ENCODE data around the gene DTWD1. TPM values are rescaled to one million over a fixed set of nuclear protein-coding genes. Genes with fewer than 3 reads are reported as not detected.
A peak's percentile ranks its signal among the peaks of the same experiment; 100 is the strongest.
"Not testable (repeated sequence)": the region's sequence is repeated elsewhere in the genome, so short reads cannot be mapped to it uniquely, and the experiment has no call there.

DTWD1 gene, protein sequence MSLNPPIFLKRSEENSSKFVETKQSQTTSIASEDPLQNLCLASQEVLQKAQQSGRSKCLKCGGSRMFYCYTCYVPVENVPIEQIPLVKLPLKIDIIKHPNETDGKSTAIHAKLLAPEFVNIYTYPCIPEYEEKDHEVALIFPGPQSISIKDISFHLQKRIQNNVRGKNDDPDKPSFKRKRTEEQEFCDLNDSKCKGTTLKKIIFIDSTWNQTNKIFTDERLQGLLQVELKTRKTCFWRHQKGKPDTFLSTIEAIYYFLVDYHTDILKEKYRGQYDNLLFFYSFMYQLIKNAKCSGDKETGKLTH
- total RNA-seq: 10 to 100 TPM; 16.6 to 21.1 TPM

DNA sequence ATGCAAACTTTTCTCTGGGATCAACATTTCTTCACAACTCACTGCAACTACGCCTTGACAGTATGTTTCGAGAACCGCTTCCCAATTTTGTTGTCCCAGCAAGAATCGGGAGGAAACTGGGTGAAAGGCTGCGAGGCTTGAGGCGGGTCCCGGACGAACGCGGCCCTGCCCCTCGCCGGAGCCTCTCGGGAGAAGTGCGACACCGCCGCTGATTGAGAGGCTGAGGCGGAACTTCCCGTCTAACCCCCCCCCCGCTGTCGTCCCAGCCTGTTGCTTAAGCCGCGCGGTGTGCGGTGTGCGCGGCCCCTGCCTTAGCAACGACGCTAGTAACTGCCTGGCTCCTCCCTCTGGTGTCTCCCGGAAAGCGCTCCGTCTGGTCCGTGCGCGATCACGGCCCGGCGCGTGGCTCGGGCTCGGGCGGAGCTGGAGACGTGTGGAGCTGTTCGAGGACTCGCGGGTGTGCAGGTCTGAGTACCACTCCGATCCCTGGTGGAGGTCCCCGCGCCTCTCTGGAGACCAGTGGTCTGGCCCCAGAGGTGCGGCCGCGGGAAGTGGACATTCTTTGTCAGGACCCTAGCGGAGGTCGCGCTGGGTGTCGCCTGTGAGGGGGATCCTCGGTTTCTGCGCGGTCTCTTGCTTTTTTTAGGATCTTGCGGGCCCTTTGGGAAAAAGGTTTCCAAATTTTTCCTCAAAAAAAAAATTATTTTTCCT, at the start of gene DTWD1, which contains the start of gene FAM227B:
TSS of gene DTWD1 (plus strand) at position 391 of the 711 bp plus-strand sequence. CDS start 4,120 bp downstream, outside the sequence.
TSS of gene FAM227B (minus strand) at position 161 of the 711 bp plus-strand sequence. CDS start 5,647 bp downstream, outside the sequence.
- Histone ChIP-seq H3K4me3 (peak within 1 kb of the TSS; percentile 62 to 63), H3K27ac (peak within 1 kb of the TSS; percentile 86 to 87), H3K4me1 (replicated peaks) (no peaks in the 10 kb centered on the region), H3K27me3 (replicated peaks; ENCODE audit: insufficient read depth) (no peaks in the 10 kb centered on the region), H3K9me3 (no peaks in the 10 kb centered on the region), H3K36me3 (no peaks in the 10 kb centered on the region)
- intact Hi-C loops (cut with DNase I): loop anchor here (5.0 to 10.0 kb wide), 4 partner anchors 194 to 386 kb away; no protein-coding TSS in a partner anchor
- DNase-seq (ENCODE audit: low spot score): peak; percentile 95
- under 1% methylated on average over 49 of the region's 59 CpGs for WGBS
- TF ChIP-seq, protein P1, sequence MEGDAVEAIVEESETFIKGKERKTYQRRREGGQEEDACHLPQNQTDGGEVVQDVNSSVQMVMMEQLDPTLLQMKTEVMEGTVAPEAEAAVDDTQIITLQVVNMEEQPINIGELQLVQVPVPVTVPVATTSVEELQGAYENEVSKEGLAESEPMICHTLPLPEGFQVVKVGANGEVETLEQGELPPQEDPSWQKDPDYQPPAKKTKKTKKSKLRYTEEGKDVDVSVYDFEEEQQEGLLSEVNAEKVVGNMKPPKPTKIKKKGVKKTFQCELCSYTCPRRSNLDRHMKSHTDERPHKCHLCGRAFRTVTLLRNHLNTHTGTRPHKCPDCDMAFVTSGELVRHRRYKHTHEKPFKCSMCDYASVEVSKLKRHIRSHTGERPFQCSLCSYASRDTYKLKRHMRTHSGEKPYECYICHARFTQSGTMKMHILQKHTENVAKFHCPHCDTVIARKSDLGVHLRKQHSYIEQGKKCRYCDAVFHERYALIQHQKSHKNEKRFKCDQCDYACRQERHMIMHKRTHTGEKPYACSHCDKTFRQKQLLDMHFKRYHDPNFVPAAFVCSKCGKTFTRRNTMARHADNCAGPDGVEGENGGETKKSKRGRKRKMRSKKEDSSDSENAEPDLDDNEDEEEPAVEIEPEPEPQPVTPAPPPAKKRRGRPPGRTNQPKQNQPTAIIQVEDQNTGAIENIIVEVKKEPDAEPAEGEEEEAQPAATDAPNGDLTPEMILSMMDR (IDR thresholded peaks at IDR 0.05): peak in 2 of 4 experiments; percentile 11 to 17
- TF ChIP-seq POLR2A (IDR thresholded peaks at IDR 0.05): peak; percentile 72
- TF ChIP-seq POLR2AphosphoS5 (IDR thresholded peaks at IDR 0.05): peak; percentile 91

DNA sequence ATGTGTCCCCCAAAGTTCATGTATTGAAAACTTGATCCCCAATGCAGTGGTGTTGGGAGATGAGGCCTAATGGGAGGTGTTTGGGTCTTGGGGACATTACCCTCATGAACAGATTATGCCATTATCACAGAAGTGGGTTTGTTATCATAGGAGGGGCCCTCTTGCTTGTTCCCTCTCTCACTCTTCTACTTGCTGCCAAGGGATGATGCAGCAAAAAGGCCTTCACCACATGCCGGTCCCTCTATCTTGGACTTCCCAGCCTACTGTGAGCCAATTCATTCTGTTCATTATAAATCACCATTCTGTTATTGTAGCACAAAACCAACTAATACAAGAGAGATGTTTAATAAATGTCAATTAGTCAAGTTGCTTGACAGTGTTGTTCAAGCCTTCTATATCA, 47.4 kb upstream of the DTWD1 start:
- DNase-seq (ENCODE audit: low spot score): no peak
- Histone ChIP-seq H3K4me3 (no peak overlapping the region), H3K36me3 (no peaks in the 10 kb centered on the region), H3K9me3 (no peaks in the 10 kb centered on the region), H3K27me3 (replicated peaks; ENCODE audit: insufficient read depth) (no peaks in the 10 kb centered on the region), H3K4me1 (replicated peaks) (no peaks in the 10 kb centered on the region), H3K27ac (no peak overlapping the region)
- 96% methylated on average over 1 of the region's 1 CpG for WGBS
- intact Hi-C loops (cut with DNase I): no loop called here
- no peak for TF ChIP-seq POLR2A (IDR thresholded peaks at IDR 0.05)
- no peak for TF ChIP-seq POLR2AphosphoS5 (IDR thresholded peaks at IDR 0.05)
- TF ChIP-seq, protein P1 (IDR thresholded peaks at IDR 0.05): no peak

DNA sequence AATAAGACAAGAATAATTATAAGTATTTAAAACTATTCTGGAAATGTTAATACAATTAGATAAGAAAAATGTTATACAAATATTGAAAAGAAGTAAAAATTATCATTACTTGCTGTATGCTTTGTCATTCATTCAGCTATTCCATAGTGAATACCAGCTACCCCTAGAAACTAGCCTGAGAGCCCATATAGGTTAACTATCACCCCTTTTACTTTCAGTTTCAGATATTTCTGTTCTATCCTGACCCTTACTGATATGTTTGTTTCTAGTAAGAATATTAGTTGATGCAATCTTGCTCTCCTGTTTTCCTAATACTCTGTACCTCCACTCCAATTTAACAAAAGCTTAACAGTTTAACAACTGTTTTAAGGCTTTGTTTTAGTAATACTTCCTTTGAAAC, 31.8 kb upstream of the DTWD1 start:
- H3K4me1 ChIP-seq (replicated peaks): no peaks in the 10 kb centered on the region
- TF ChIP-seq, protein P1 (IDR thresholded peaks at IDR 0.05): no peak
- TF ChIP-seq POLR2AphosphoS5 (IDR thresholded peaks at IDR 0.05) (no peak), POLR2A (IDR thresholded peaks at IDR 0.05) (no peak)
- intact Hi-C loops (cut with DNase I): no loop called here
- H3K27ac ChIP-seq: no peak overlapping the region
- no peak for DNase-seq (ENCODE audit: low spot score)
- H3K9me3 ChIP-seq: no peaks in the 10 kb centered on the region
- H3K4me3 ChIP-seq: no peak overlapping the region
- H3K27me3 ChIP-seq (replicated peaks; ENCODE audit: insufficient read depth): no peaks in the 10 kb centered on the region
- no peaks in the 10 kb centered on the region for H3K36me3 ChIP-seq

DNA sequence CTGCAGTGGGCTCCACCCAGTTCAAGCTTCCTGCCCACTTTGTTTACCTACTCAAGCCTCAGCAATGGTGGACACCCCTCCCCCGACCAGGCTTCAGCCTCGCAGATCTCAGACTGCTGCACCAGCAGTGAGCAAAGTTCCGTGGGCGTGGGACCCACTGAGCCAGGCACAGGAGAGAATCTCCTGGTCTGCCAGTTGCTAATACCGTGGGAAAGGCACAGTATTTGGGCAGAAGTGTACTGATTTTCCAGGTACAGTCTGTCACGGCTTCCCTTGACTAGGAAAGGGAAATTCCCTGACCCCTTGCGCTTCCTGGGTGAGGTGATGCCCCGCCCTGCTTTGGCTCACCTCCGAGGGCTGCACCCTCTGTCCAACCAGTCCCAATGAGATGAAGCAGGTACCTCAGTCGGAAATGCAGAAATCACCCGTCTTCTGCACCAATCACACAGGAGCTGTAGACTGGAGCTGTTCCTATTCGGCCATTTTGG, 28.0 kb upstream of the DTWD1 start:
- H3K9me3 ChIP-seq; H3K4me1 ChIP-seq (replicated peaks); DNase-seq (ENCODE audit: low spot score); H3K27ac ChIP-seq; intact Hi-C loops (cut with DNase I); H3K4me3 ChIP-seq; H3K27me3 ChIP-seq (replicated peaks; ENCODE audit: insufficient read depth); H3K36me3 ChIP-seq: not testable (repeated sequence)
- 92% methylated on average over 12 of the region's 12 CpGs for WGBS

DNA sequence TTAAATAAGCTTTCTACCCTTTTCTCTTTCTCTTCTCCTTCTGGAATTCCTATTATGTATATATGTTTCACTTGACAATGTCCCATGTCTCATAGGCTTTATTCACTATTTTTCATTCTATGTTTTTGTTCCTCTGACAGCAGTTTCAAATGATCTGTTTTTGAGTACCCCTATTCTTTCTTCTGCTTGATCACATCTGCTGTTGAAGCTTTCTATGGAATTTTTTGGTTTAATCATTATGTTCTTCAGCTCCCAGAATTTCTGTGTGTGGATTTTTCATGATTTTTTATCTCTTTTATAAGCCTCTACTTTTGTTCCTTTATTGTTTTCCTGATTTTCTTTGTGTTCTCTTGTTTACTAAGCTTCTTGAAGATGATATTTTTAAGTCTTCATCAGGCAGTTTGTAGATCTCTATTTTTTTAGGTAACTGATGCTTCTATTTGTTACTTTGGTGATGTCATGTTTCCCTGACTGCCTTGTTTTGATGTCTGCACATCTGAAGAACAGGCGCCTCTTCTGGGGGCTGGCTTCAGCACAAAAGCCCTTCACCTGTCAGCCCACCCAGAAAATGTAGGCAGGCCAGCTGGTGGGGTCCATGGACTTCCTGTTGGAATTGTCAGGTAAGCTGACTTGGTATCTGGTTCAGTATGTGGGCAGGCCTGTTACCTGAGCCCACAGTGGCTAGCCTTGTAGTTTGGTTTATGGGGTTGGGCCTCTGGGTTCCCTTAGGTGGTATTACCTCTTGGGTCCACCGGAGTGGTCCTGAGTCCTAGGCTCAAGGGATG, 16.0 kb upstream of the DTWD1 start:
- no peak overlapping the region for H3K27ac ChIP-seq
- H3K27me3 ChIP-seq (replicated peaks; ENCODE audit: insufficient read depth): no peaks in the 10 kb centered on the region
- no peak for DNase-seq (ENCODE audit: low spot score)
- H3K4me3 ChIP-seq: no peak overlapping the region
- H3K9me3 ChIP-seq: no peaks in the 10 kb centered on the region
- TF ChIP-seq POLR2AphosphoS5 (IDR thresholded peaks at IDR 0.05) (no peak), POLR2A (IDR thresholded peaks at IDR 0.05) (no peak)
- TF ChIP-seq, protein P1 (IDR thresholded peaks at IDR 0.05): no peak
- no peaks in the 10 kb centered on the region for H3K36me3 ChIP-seq
- WGBS: 96% methylated on average over 2 of the region's 2 CpGs
- H3K4me1 ChIP-seq (replicated peaks): no peaks in the 10 kb centered on the region
- intact Hi-C loops (cut with DNase I): no loop called here

All from prostate gland (tissue), 2 donors.